Stomach (tissue), 9 donors: Measurements from ENCODE around the gene IL1RAPL2. TPM values are rescaled to one million over a fixed set of nuclear protein-coding genes. Genes with fewer than 3 reads are reported as not detected.

Source experiments
- DNase-seq, 2 donors: peaks; one replicate each; pipeline versions ENCODE4 v3.0.0 to v3.0.0-alpha.2; 2013 to 2019
- H3K27ac ChIP-seq, 5 donors: fragments of 200-600 bp in 4 of 5; sonication (generic) in 4 of 5; one replicate each; pipeline ENCODE4 v1.5.1; 2013 to 2019; ENCODE audit warnings: mild to moderate bottlenecking in 1 of 5, moderate library complexity in 1 of 5
- H3K27me3 ChIP-seq, 3 donors: fragments of 200-600 bp; sonication (generic); one replicate each; pipeline ENCODE4 v1.5.1; 2017 to 2019; ENCODE audit warnings: mixed run types in 1 of 3
- H3K36me3 ChIP-seq, 4 donors: fragments of 200-600 bp; sonication (generic); 1 replicate in 3 of 4; 2 replicates in 1 of 4; pipeline ENCODE4 v1.5.1; 2016 to 2019
- H3K4me1 ChIP-seq, 4 donors: fragments of 200-600 bp; sonication (generic); one replicate each; pipeline ENCODE4 v1.5.1; 2016 to 2019
- H3K4me3 ChIP-seq, 4 donors: fragments of 200-600 bp; sonication (generic) in 3 of 4; one replicate each; pipeline ENCODE4 v1.5.1; 2016 to 2019; ENCODE audit warnings: mild to moderate bottlenecking in 1 of 4
- H3K9me3 ChIP-seq, 4 donors: fragments of 200-600 bp; sonication (generic); one replicate each; pipeline ENCODE4 v1.5.1; 2016 to 2019
- CTCF ChIP-seq, 7 experiments: fragments of 450-650 bp in 4 of 7; fragments of 200-600 bp in 3 of 7; sonication (generic) in 3 of 7; IDR thresholded peaks; one replicate each; pipeline ENCODE4 v1.5.1; 2016 to 2019; ENCODE audit warnings: antibody characterized with exemption in 7 of 7, control low read depth in 2 of 7, mild to moderate bottlenecking in 1 of 7
- EP300 ChIP-seq: sonication (generic); formaldehyde crosslinking; IDR thresholded peaks from one replicate; pipeline ENCODE4 v1.6.1; 2017; ENCODE audit warnings: antibody characterized with exemption
- POLR2A ChIP-seq, 4 donors: fragments of 450-650 bp; IDR thresholded peaks; one replicate each; pipeline ENCODE4 v1.6.1; 2016; ENCODE audit warnings: antibody characterized with exemption in 4 of 4, control low read depth in 2 of 4, mild to moderate bottlenecking in 1 of 4, moderate library complexity in 1 of 4
- POLR2AphosphoS5 ChIP-seq, 3 donors: sonication (generic); formaldehyde crosslinking; IDR thresholded peaks; one replicate each; pipeline ENCODE4 v1.6.1; 2016; ENCODE audit warnings: antibody characterized with exemption in 3 of 3
- WGBS, 5 donors: extraction: QIAGEN DNeasy Blood & Tissue Kit in 3 of 5; methylation state at CpG; one replicate each; pipeline versions ENCODE4 v1.1.5 to v1.1.7; 2013 to 2018; 5-methylcytosine and 5-hydroxymethylcytosine counted together
- intact Hi-C: fragments of 100-400 bp; cut with DNase I; formaldehyde crosslinking; loops from one replicate; pipeline ENCODE4 v1.15.1; 2023; ENCODE audit warnings: low total_unique reads
- polyA plus RNA-seq, 3 donors: library from polyadenylated mRNA; stranded (reverse); fragments of 200-250 nt; gene quantifications; one replicate each; pipeline ENCODE4 v1.2.3, GENCODE V29; 2013
- total RNA-seq, 5 donors: library from RNA; depleted of rRNA; stranded (reverse); fragments of >200 nt; gene quantifications; one replicate each; pipeline versions ENCODE4 v1.1.0 to v1.2.3, GENCODE V29; 2014 to 2016
- donor health status: healthy with polysubstance abuse.
- donor health status: Bipolar disorder and iron deficiency.
- donor health status: healthy.

IL1RAPL2 gene
- total and polyA plus RNA-seq, 8 donors, result 1.1 TPM; not detected in 7

GRCh38 chrX:104833401-104833800 lies 267.4 kb downstream of the IL1RAPL2 start:
- 52 to 84% (median 59%) methylated on average over 2 of the region's 2 CpGs for WGBS, 5 donors
- TF ChIP-seq EP300, result no peak
- no peak for TF ChIP-seq POLR2AphosphoS5 (IDR thresholded peaks at IDR 0.05)
- TF ChIP-seq POLR2A (IDR thresholded peaks at IDR 0.05), result no peak
- no peak for TF ChIP-seq CTCF (IDR thresholded peaks at IDR 0.05)
- Histone ChIP-seq H3K4me3 (no peak overlapping the region), H3K36me3 (no peaks in the 10 kb centered on the region), H3K4me1 (no peaks in the 10 kb centered on the region), H3K9me3 (peaks cover 0 to 12% (median 3%) of the 10 kb centered on the region in 4 donors), H3K27me3 (peaks cover 0 to 5% (median 0%) of the 10 kb centered on the region in 3 donors), H3K27ac (no peak overlapping the region)
- no peak for DNase-seq
- intact Hi-C loops, result no loop called here

- Histone ChIP-seq H3K27me3 (no peaks in the 10 kb centered on the region), H3K4me3 (no peak overlapping the region), H3K36me3 (no peaks in the 10 kb centered on the region), H3K27ac (no peak overlapping the region), H3K9me3 (peaks cover 0 to 16% (median 5%) of the 10 kb centered on the region in 4 donors), H3K4me1 (no peaks in the 10 kb centered on the region)
- DNase-seq, result no peak
- WGBS, 5 donors, result 56 to 77% (median 59%) methylated on average over 4 of the region's 4 CpGs
- TF ChIP-seq CTCF (IDR thresholded peaks at IDR 0.05) (no peak), POLR2AphosphoS5 (IDR thresholded peaks at IDR 0.05) (no peak), POLR2A (IDR thresholded peaks at IDR 0.05) (no peak), EP300 (no peak)
- intact Hi-C loops, result no loop called here
Observed at GRCh38 chrX:104842646-104843045, 276.6 kb downstream of the IL1RAPL2 start.

- Histone ChIP-seq H3K36me3 (no peaks in the 10 kb centered on the region), H3K9me3 (no peaks in the 10 kb centered on the region), H3K27ac (no peak overlapping the region), H3K27me3 (peaks cover 0 to 4% (median 0%) of the 10 kb centered on the region in 3 donors), H3K4me1 (no peaks in the 10 kb centered on the region), H3K4me3 (no peak overlapping the region)
- WGBS, 5 donors, result 74 to 100% (median 87%) methylated on average over 1 of the region's 1 CpG
- DNase-seq, result no peak
- intact Hi-C loops, result no loop called here
- no peak for TF ChIP-seq EP300
- no peak for TF ChIP-seq POLR2A (IDR thresholded peaks at IDR 0.05)
- no peak for TF ChIP-seq POLR2AphosphoS5 (IDR thresholded peaks at IDR 0.05)
- no peak for TF ChIP-seq CTCF (IDR thresholded peaks at IDR 0.05)
Observed at GRCh38 chrX:104852241-104852640, 286.2 kb downstream of the IL1RAPL2 start.

GRCh38 chrX:104854188-104854587 lies 288.2 kb downstream of the IL1RAPL2 start:
- H3K27ac ChIP-seq, result no peak overlapping the region
- no peaks in the 10 kb centered on the region for H3K4me1 ChIP-seq
- H3K27me3 ChIP-seq, result peaks cover 0 to 8% (median 0%) of the 10 kb centered on the region in 3 donors
- H3K4me3 ChIP-seq, result no peak overlapping the region
- intact Hi-C loops, result no loop called here
- no peak for DNase-seq
- no peaks in the 10 kb centered on the region for H3K9me3 ChIP-seq
- H3K36me3 ChIP-seq, result no peaks in the 10 kb centered on the region
- TF ChIP-seq POLR2A (IDR thresholded peaks at IDR 0.05), result no peak
- TF ChIP-seq EP300, result no peak
- no peak for TF ChIP-seq POLR2AphosphoS5 (IDR thresholded peaks at IDR 0.05)
- TF ChIP-seq CTCF (IDR thresholded peaks at IDR 0.05), result no peak
